HUES64 (cell line): ENCODE results near the gene RAD54L.
"Not testable (repeated sequence)": the region's sequence is repeated elsewhere in the genome, so short reads cannot be mapped to it uniquely, and the experiment has no call there.

ENCODE experiments used
- H3K27ac ChIP-seq: 2 replicates; pipeline ENCODE4 v1.7.0; 2013; ENCODE audit warnings: low read depth, low read length, inconsistent platforms
- H3K27me3 ChIP-seq: 2 replicates; pipeline ENCODE4 v1.6.1; 2013; ENCODE audit warnings: mild to moderate bottlenecking, low read length; ENCODE audit not compliant: insufficient read depth
- H3K36me3 ChIP-seq: 2 replicates; pipeline ENCODE4 v1.6.1; 2013; ENCODE audit warnings: mild to moderate bottlenecking, low read length; ENCODE audit not compliant: insufficient read depth
- H3K4me1 ChIP-seq: 2 replicates; pipeline ENCODE4 v1.6.1; 2013; ENCODE audit warnings: mild to moderate bottlenecking, low read length, moderate library complexity; ENCODE audit not compliant: insufficient read depth
- H3K4me3 ChIP-seq: 2 replicates; pipeline ENCODE4 v1.5.1; 2013; ENCODE audit warnings: mild to moderate bottlenecking, low read length, moderate library complexity
- H3K9ac ChIP-seq: 2 replicates; pipeline ENCODE4 v1.6.1; 2013; ENCODE audit warnings: mild to moderate bottlenecking, low read depth, low read length
- H3K9me3 ChIP-seq: 2 replicates; pipeline ENCODE4 v1.6.1; 2013; ENCODE audit warnings: low read depth, low read length; ENCODE audit not compliant: insufficient read depth
- WGBS: fragments of 150-250, 120-280 bp; methylation state at CpG from one replicate; pipeline ENCODE4 v1.1.7; 2013; ENCODE audit warnings: missing lambda C conversion rate; 5-methylcytosine and 5-hydroxymethylcytosine counted together

RAD54L gene

GRCh38 chr1:46218443-46218842 is 29.1 kb upstream of the RAD54L start:
- Histone ChIP-seq H3K27ac (no peak overlapping the region), H3K9ac (no peak overlapping the region), H3K9me3 (no peaks in the 10 kb centered on the region), H3K27me3 (no peaks in the 10 kb centered on the region), H3K4me3 (no peak overlapping the region), H3K36me3 (no peaks in the 10 kb centered on the region), H3K4me1 (peaks cover 12% of the 10 kb centered on the region)
- WGBS: 97% methylated on average over 8 of the region's 8 CpGs

- Histone ChIP-seq H3K4me1 (peaks cover 18% of the 10 kb centered on the region), H3K27ac (no peak overlapping the region), H3K27me3 (no peaks in the 10 kb centered on the region), H3K9me3 (no peaks in the 10 kb centered on the region), H3K36me3 (no peaks in the 10 kb centered on the region), H3K9ac (no peak overlapping the region), H3K4me3 (no peak overlapping the region)
- WGBS: 94% methylated on average over 18 of the region's 18 CpGs
Observed at GRCh38 chr1:46219551-46220520, 27.7 kb upstream of the RAD54L start.

GRCh38 chr1:46220808-46221207 is 26.8 kb upstream of the RAD54L start:
- H3K4me3 ChIP-seq: no peak overlapping the region
- H3K9ac ChIP-seq: no peak overlapping the region
- no peak overlapping the region for H3K27ac ChIP-seq
- H3K4me1 ChIP-seq: peaks cover 18% of the 10 kb centered on the region
- 100% methylated on average over 3 of the region's 3 CpGs for WGBS
- H3K36me3 ChIP-seq: no peaks in the 10 kb centered on the region
- H3K9me3 ChIP-seq: no peaks in the 10 kb centered on the region
- no peaks in the 10 kb centered on the region for H3K27me3 ChIP-seq

- H3K27ac ChIP-seq: peak overlapping the region; percentile 11; the same call in 1 of the 2 replicates
- H3K4me3 ChIP-seq: no peak overlapping the region; the same call in 1 of the 2 replicates
- H3K9me3 ChIP-seq: no peaks in the 10 kb centered on the region
- no peaks in the 10 kb centered on the region for H3K27me3 ChIP-seq
- H3K9ac ChIP-seq: no peak overlapping the region
- no peaks in the 10 kb centered on the region for H3K36me3 ChIP-seq
- 11% methylated on average over 4 of the region's 4 CpGs for WGBS
- peaks cover 18% of the 10 kb centered on the region for H3K4me1 ChIP-seq
Observed at GRCh38 chr1:46221749-46222148, 25.8 kb upstream of the RAD54L start.

GRCh38 chr1:46223055-46223454 is 24.5 kb upstream of the RAD54L start:
- H3K27ac ChIP-seq: not testable (repeated sequence)

GRCh38 chr1:46223472-46223943 is 24.1 kb upstream of the RAD54L start:
- Histone ChIP-seq H3K27me3 (no peaks in the 10 kb centered on the region), H3K9ac (no peak overlapping the region), H3K9me3 (no peaks in the 10 kb centered on the region), H3K4me3 (no peak overlapping the region), H3K27ac (0 out of 2 replicates have a peak overlapping the region, but pooled peaks have one; percentile 9), H3K4me1 (peaks cover 18% of the 10 kb centered on the region), H3K36me3 (no peaks in the 10 kb centered on the region)
- WGBS: 19% methylated on average over 6 of the region's 6 CpGs

More at GRCh38 chr1:46223055-46223454, 24.5 kb upstream of the RAD54L start:
- not testable (repeated sequence) for H3K9me3 ChIP-seq, H3K9ac ChIP-seq, H3K36me3 ChIP-seq, H3K4me3 ChIP-seq, H3K27me3 ChIP-seq
- 86% methylated on average over 11 of the region's 11 CpGs for WGBS
- peaks cover 18% of the 10 kb centered on the region for H3K4me1 ChIP-seq

GRCh38 chr1:46224966-46225365 is 22.6 kb upstream of the RAD54L start:
- no peaks in the 10 kb centered on the region for H3K36me3 ChIP-seq
- H3K9me3 ChIP-seq: no peaks in the 10 kb centered on the region
- 91% methylated on average over 4 of the region's 4 CpGs for WGBS
- no peak overlapping the region for H3K4me3 ChIP-seq
- H3K27ac ChIP-seq: no peak overlapping the region
- H3K4me1 ChIP-seq: peaks cover 18% of the 10 kb centered on the region
- no peaks in the 10 kb centered on the region for H3K27me3 ChIP-seq
- H3K9ac ChIP-seq: no peak overlapping the region

- not testable (repeated sequence) for H3K27ac ChIP-seq, H3K4me3 ChIP-seq, H3K4me1 ChIP-seq, H3K9ac ChIP-seq, H3K9me3 ChIP-seq, H3K27me3 ChIP-seq, H3K36me3 ChIP-seq
- WGBS: 92% methylated on average over 2 of the region's 3 CpGs
Observed at GRCh38 chr1:46231231-46231630, 16.3 kb upstream of the RAD54L start.

- Histone ChIP-seq H3K36me3 (no peaks in the 10 kb centered on the region), H3K4me3 (no peak overlapping the region), H3K27me3 (no peaks in the 10 kb centered on the region), H3K27ac (no peak overlapping the region), H3K9me3 (peaks cover 25% of the 10 kb centered on the region), H3K9ac (no peak overlapping the region), H3K4me1 (no peaks in the 10 kb centered on the region)
- WGBS: 90% methylated on average over 4 of the region's 4 CpGs
Observed at GRCh38 chr1:46236882-46237281, 10.7 kb upstream of the RAD54L start.

GRCh38 chr1:46238865-46239264 is 8.7 kb upstream of the RAD54L start:
- H3K27ac ChIP-seq, H3K9ac ChIP-seq, H3K4me1 ChIP-seq, H3K27me3 ChIP-seq, H3K4me3 ChIP-seq, H3K36me3 ChIP-seq: not testable (repeated sequence)
- peaks cover 25% of the 10 kb centered on the region for H3K9me3 ChIP-seq
- WGBS: 100% methylated on average over 1 of the region's 1 CpG

- H3K4me1 ChIP-seq, H3K9ac ChIP-seq, H3K27ac ChIP-seq, H3K36me3 ChIP-seq, H3K4me3 ChIP-seq, H3K27me3 ChIP-seq: not testable (repeated sequence)
- WGBS: 92% methylated on average over 10 of the region's 38 CpGs
- H3K9me3 ChIP-seq: peaks cover 19% of the 10 kb centered on the region
Observed at GRCh38 chr1:46241733-46242132, 5.8 kb upstream of the RAD54L start.
